ENCODE results near the gene TECTA.

TECTA gene

GRCh38 chr11:121117788-121118187, 16.7 kb downstream of the TECTA start:
- TF ChIP-seq CTCF (conservative IDR thresholded peaks at IDR 0.05; ENCODE audit: low read depth): no peak
- no peak overlapping the region for H3K27ac ChIP-seq
- CTCF ChIA-PET: no interaction called here
- no peak for DNase-seq (ENCODE audit: low spot score)
- POLR2A ChIA-PET (ENCODE audit: low non-redundant PET): no interaction called here

GRCh38 chr11:121119440-121119839, 18.4 kb downstream of the TECTA start:
- ChIA-PET POLR2A (ENCODE audit: low non-redundant PET) (no interaction called here), CTCF (interaction anchor here (0.6 kb wide), 1 partner anchor 81 kb away, joined by 3 read pairs; no protein-coding TSS in a partner anchor)
- no peak for DNase-seq (ENCODE audit: low spot score)
- TF ChIP-seq CTCF (conservative IDR thresholded peaks at IDR 0.05; ENCODE audit: low read depth): no peak
- H3K27ac ChIP-seq: no peak overlapping the region

GRCh38 chr11:121122328-121122727, 21.3 kb downstream of the TECTA start:
- DNase-seq (ENCODE audit: low spot score): no peak
- no peak overlapping the region for H3K27ac ChIP-seq
- CTCF ChIA-PET: interaction anchor here (0.6 kb wide), 1 partner anchor 502 kb away, joined by 3 read pairs; no protein-coding TSS in a partner anchor

DNA sequence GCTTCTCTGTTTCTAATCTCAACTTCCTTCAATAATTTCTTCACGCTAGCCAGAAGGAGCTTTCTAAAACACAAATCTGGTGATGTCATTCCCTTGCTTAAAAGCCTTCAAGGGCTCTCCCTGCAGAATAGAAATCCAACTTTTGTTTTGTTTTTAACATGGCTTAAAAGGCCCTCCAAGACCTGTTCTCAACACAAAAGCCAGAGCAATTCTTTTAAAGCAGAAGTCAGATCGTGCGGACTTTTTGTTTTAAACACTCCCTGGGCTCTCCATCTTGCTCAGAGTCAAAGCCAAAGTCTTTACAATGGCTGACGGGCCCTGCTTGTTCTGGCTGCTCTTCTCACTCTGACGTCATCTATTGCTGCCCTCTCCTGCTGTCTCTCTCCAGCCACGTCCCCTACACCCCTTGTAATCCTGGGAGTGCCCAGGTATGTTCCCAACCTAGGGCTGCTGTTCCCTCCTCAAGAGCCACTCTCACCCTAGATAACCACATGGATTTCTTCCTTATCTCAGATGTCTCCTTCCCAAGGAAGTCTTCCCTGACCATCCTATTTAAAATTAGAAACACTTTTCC, 22.5 kb downstream of the TECTA start:
- no peak for DNase-seq (ENCODE audit: low spot score)
- no peak for TF ChIP-seq CTCF (conservative IDR thresholded peaks at IDR 0.05; ENCODE audit: low read depth)
- no peak overlapping the region for H3K27ac ChIP-seq
- ChIA-PET POLR2A (ENCODE audit: low non-redundant PET) (no interaction called here), CTCF (no interaction called here)

More at GRCh38 chr11:121122328-121122727, 21.3 kb downstream of the TECTA start:
- POLR2A ChIA-PET (ENCODE audit: low non-redundant PET): no interaction called here
- no peak for TF ChIP-seq CTCF (conservative IDR thresholded peaks at IDR 0.05; ENCODE audit: low read depth)

- CTCF ChIA-PET: no interaction called here
- DNase-seq (ENCODE audit: low spot score): no peak
- POLR2A ChIA-PET (ENCODE audit: low non-redundant PET): no interaction called here
- no peak for TF ChIP-seq CTCF (conservative IDR thresholded peaks at IDR 0.05; ENCODE audit: low read depth)
- no peak overlapping the region for H3K27ac ChIP-seq
Measured at GRCh38 chr11:121127809-121128208, 26.8 kb downstream of the TECTA start.

GRCh38 chr11:121129362-121130340, 28.6 kb downstream of the TECTA start:
- ChIA-PET CTCF (interaction anchor here (0.6 kb wide), 1 partner anchor 168 kb away, joined by 4 read pairs; no protein-coding TSS in a partner anchor), POLR2A (ENCODE audit: low non-redundant PET) (no interaction called here)
- no peak for TF ChIP-seq CTCF (conservative IDR thresholded peaks at IDR 0.05; ENCODE audit: low read depth)
- no peak overlapping the region for H3K27ac ChIP-seq
- peak; percentile 45 for DNase-seq (ENCODE audit: low spot score)

Measured in RWPE1 (cell line).